ENCODE results near the gene USP17L21.
"Not testable (repeated sequence)": the region's sequence is repeated elsewhere in the genome, so short reads cannot be mapped to it uniquely, and the experiment has no call there.

DNA sequence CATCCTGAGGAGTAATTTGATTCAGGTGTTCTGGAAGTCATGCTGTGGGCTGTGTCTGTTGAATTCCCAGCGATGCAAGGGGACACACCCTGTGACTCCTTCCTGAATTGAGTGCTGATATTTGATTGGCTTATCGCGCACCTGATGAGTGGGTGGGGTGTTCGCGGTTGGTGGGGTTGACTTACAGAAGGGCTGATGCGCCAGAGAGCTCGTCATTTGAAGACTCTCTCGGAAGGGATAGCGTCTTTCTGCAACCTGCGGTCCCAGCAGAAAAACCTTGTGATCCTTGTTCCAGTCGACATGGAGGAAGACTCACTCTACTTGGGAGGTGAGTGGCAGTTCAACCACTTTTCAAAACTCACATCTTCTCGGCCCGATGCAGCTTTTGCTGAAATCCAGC lies 9.6 kb upstream of the USP17L21 start, which contains the start of gene USP17L19:
- TF ChIP-seq, protein P1, sequence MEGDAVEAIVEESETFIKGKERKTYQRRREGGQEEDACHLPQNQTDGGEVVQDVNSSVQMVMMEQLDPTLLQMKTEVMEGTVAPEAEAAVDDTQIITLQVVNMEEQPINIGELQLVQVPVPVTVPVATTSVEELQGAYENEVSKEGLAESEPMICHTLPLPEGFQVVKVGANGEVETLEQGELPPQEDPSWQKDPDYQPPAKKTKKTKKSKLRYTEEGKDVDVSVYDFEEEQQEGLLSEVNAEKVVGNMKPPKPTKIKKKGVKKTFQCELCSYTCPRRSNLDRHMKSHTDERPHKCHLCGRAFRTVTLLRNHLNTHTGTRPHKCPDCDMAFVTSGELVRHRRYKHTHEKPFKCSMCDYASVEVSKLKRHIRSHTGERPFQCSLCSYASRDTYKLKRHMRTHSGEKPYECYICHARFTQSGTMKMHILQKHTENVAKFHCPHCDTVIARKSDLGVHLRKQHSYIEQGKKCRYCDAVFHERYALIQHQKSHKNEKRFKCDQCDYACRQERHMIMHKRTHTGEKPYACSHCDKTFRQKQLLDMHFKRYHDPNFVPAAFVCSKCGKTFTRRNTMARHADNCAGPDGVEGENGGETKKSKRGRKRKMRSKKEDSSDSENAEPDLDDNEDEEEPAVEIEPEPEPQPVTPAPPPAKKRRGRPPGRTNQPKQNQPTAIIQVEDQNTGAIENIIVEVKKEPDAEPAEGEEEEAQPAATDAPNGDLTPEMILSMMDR (conservative IDR thresholded peaks at IDR 0.05; ENCODE audit: low read depth, low read length), result not testable (repeated sequence)
- TF ChIP-seq EZH2 (IDR thresholded peaks at IDR 0.05; ENCODE audit: borderline replicate concordance, low read depth, low read length, poor library complexity, severe bottlenecking), result not testable (repeated sequence)

Data from A673 (cell line).